GM19395 (cell line): ENCODE data around the gene SKP1.
"Not testable (repeated sequence)": the region's sequence is repeated elsewhere in the genome, so short reads cannot be mapped to it uniquely, and the experiment has no call there.

Experiments used
- ATAC-seq: cut with Tn5 transposase; IDR thresholded peaks from one replicate; pipeline ENCODE4 v1.9.1; 2021; ENCODE audit warnings: mild to moderate bottlenecking, moderate library complexity; ENCODE audit not compliant: unreplicated experiment

The SKP1 gene

GRCh38 chr5:134176511-134177368, at the start of gene SKP1:
Gene SKP1, minus strand, starts transcription at chr5:134176950. Its CDS starts 2,928 bp downstream, at chr5:134174022.
- peak; percentile 80 for ATAC-seq

DNA sequence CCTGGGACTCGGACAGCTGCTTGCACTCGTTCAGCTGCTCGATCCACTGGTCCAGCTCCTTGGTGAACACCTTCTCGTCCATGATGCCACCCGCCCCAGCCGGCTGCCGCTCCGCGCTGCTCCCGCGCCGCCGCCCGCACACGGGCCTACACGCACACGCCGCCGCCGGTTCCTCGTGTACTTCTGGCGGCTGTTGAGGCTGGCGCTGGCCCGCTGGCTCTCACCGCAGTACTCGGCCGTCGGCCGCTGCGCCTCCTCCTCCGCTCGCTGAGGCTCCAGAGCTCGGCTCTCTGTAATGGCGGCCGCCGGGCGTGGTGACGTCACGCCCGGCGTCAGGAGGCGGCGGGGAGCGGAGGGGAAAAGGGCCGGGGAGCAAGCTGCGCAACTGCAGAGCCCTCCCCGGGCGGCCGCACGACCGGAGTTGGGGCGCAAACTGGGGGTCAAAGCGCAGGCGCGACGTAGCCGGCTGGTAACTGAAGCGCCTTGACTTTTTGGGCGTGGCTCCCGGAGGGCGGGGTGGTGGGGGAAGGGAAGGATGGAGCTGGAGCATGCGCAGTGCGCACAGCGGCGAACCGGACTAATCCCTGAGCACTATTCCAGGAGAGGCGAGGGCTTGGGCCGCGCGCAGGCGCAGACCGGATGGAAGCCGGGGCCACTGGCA, 49.2 kb upstream of the SKP1 start, which contains the start of gene PPP2CA:
PPP2CA (minus strand) TSS at position 294 of the 661 bp plus-strand sequence; CDS start at position 82, 212 bp downstream.
- ATAC-seq, result peak; percentile 86

DNA sequence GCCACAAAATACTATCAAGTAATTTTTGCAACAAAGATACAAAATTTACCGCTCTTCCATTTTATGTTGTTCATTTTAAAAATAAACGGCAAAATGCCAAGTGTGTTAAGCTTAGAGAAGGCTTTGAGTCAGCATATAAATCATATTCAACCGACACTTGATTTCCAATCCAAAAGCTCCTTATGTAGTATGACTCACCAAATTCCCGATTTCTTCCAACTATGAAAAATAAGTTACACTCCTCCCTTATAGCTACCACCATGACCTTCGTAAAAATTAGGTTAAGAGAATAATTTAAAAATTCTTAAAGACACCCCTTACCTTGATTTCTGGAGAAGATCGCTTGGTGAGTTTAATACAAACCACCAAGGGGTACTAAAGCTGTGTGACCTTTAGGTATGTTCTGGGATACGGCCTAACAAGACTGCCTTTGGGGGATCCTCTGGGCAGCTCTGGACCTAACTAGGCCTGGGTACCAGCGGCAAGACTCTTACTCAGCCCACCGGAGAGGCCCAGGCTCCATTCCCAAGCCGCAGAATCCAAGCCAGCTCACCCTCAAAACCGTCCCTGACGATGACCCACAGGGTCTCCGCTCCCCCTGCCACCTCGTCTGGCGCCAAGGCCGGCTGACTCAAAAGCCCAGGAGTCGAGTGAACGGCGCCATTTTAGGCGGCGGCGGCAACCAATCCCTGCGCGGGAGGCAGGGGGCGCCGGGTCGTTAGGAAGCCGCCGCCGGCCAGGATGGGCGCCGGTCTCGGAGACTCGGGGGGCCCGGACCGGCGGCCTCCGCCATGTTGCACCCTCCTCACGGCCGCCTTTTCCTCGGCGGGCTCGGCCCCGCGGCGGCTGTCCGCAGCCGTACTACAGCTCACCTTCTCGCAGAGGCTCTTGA, 48.4 kb upstream of the SKP1 start:
- peak; percentile 43 for ATAC-seq

GRCh38 chr5:134223406-134224248, 46.9 kb upstream of the SKP1 start:
- no peak for ATAC-seq

DNA sequence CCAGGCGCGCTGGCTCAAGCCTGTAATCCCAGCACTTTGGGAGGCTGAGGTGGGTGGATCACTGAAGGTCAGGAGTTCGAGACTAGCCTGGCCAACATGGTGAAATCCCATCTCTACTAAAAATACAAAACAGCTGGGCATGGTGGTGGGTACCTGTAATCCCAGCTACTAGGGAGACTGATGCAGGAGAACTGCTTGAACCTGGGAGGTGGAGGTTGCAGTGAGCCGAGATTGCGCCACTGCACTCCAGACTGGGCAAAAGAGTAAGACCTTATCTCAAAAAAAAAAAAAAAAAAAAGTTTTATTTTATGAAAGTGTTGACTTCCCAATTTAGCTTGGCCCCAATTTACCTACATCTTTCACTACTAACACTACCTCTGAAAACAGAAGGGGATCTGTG, 44.9 kb upstream of the SKP1 start:
- not testable (repeated sequence) for ATAC-seq

GRCh38 chr5:134215757-134216156, 39.0 kb upstream of the SKP1 start:
- ATAC-seq, result no peak

DNA sequence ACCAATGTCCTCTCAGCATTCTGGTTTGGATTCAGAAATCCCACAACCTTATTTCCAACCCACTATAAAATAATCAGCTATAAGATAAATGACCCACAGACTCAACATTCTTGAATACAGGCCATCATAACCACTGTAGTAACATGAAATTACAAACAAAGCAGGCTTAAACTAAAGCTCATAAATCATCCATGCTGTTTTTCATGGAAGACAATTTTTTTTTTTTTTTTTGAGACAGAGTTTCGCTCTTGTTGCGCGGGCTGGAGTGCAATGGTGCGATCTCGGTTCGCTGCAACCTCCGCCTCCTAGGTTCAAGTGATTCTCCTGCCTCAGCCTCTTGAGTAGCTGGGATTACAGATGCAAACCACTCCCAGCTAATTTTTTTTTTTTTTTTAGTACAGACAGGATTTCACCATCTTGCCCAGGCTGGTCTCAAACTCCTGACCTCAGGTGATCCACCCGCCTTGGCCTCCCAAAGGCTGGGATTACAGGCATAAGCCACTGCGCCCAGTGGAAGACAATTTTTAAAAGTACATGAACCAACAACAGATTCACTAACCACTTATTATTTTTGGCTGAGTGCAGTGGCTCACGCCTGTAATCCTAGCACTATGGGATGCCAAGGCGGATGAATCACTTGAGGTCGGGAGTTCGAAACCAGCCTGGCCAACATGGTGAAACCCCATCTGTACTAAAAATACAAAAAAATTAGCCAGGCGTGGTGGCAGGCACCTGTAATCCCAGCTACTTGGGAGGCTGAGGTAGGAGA, 34.7 kb upstream of the SKP1 start:
- not testable (repeated sequence) for ATAC-seq

GRCh38 chr5:134209477-134210245, 32.9 kb upstream of the SKP1 start:
- no peak for ATAC-seq

GRCh38 chr5:134207696-134208095, 30.9 kb upstream of the SKP1 start:
- no peak for ATAC-seq

- ATAC-seq, result no peak
Observed at GRCh38 chr5:134206627-134207160, 29.9 kb upstream of the SKP1 start.

DNA sequence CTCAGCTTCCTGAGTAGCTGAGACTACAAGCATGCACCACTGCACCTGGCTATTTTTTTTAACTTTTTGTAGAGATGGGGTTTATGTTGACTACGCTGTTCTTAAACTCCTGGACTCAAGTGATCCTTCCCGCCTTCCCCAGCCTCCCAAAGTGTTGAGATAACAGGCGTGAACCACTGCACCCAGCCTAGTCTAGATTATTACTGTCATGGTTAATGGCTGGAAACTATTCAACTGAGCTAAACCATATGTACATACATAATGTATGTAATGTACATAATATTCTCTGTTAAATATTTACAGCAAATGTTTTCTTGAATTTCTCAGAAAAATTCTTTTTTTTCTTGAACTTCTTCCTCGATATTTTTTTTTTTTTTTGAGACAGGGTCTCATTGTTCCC, 27.8 kb upstream of the SKP1 start:
- no peak for ATAC-seq

- ATAC-seq, result no peak
Observed at GRCh38 chr5:134203630-134204029, 26.9 kb upstream of the SKP1 start.

GRCh38 chr5:134195666-134196065, 18.9 kb upstream of the SKP1 start:
- ATAC-seq, result no peak

GRCh38 chr5:134189031-134189430, 12.3 kb upstream of the SKP1 start:
- ATAC-seq, result no peak

- ATAC-seq, result no peak
Observed at GRCh38 chr5:134188092-134188491, 11.3 kb upstream of the SKP1 start.

DNA sequence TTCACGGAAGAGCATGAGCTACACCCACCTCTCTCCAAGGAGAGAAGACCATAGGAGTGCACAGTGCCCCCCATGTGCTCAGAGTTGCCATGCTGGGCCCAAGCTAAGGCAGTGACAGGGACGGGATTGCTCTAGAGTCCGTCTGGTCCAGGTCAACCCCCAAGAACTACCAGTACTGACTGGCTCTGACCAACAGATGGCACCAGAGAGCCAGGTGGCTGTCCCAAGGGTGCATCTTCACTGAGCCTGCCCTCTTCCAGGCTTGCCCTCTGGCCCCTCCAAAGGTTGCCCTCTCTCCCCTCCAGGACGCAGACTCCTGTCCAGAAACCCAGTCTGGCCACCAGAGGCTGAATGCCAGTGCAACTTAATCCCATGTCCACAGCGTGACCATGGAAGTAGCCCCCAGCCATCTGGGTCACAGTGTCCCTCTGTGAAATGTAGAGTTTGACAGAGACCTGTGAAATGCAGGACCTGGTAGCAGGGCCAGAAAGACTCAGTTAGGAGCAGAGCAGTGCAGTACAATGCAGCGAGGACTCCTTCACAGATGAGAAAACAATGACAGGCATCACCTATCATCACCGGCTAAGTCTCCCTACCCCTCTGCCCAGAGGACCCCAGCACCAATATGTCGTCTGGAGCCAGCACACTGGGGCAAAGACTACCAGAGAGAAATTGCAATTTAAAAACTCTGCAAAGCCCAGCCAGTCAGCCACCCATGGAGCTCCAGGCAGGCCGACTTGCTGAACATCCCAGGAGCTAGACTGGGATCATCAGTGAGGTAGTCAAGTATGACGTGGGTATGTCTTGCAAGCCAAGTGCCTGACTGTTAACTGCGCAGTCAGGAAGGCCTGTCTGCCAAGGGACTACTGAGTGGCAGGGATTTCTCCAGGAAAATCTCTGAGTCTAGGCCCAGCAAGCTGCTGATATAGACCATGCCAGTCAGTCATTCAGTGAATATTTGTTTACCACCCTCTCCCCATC, 7.7 kb upstream of the SKP1 start:
- peak; percentile 91 for ATAC-seq

- ATAC-seq, result no peak
Observed at GRCh38 chr5:134183481-134183880, 6.7 kb upstream of the SKP1 start.
